Ramos (cell line): Measurements from ENCODE around the gene RAF1.
"Not testable (repeated sequence)": the region's sequence is repeated elsewhere in the genome, so short reads cannot be mapped to it uniquely, and the experiment has no call there.

Experiments used
- in situ Hi-C: fragments of 300-500 bp; cut with MboI; formaldehyde crosslinking; loops from one replicate; pipeline ENCODE4 v1.14.3; 2022; ENCODE audit warnings: low sequenced_read_pairs; ENCODE audit not compliant: unreplicated experiment

RAF1 gene

DNA sequence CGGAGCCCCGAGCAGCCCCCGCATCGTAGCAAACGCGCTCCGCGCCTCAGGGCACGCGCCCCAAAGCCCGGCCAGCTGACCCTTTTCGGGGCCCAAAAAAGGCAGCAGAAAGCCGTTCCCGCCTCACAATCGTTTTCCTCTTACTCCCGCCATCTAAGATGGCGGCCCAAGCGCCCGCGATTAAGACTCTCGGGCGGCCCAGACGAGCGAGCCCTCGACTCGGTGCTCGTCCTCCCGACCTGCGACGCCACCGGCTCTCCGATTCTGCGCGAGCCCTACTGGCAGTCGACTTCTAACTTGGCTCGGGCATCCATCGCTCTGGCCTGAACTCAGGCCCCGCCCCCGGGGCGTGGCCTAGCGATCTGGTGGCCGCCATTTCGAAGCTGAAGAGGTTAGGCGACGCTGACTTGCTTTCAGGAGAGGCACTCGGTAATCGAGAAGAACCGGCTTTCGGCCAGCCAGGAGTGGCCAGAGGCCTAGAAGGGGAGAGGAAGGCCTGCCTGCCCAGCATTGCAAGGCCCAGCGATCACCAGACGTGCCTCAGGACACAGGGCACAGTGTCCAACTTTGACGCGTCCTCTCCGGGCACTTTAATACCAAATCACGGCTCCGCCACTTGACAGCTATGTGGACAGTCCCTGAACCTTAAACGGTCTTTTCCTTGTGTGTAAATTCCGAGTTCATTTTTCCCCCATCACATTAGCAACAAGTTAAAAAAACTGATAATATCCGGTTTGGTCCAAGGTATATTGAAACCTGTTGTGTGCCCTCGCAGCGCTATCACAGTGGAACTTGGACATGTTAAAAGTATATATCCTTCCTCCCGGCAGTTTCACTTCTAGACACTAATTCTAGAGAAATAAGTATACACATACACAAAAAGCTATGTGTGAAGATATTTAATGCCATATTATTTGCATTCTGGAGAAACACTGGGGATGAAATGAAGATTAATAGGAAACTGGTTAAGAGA, at the start of gene RAF1:
TSS of gene RAF1 (minus strand) at position 182 of the 973 bp plus-strand sequence. CDS start 45,396 bp downstream, outside the sequence.
- in situ Hi-C loops, result no loop called here

DNA sequence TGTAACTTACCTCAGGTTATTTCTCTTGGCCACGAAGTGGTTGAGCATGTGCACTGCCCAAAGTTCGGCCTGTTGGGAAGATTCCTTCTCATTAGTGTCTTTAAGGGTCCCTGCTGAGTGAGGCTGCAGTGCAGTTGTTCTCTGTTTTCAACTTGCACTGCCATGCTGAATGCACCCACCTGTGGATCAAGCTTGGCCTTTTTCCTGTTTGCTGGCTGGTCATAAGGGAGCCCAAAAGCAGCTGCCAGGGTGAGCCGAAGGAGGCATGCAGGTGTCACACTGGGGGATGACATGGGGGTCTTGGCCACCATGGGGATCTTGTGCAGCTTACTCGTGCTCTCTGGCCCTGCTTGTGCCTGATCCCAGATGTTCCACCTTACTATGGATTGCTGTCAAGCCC, 46.1 kb upstream of the RAF1 start:
- in situ Hi-C loops, result no loop called here

DNA sequence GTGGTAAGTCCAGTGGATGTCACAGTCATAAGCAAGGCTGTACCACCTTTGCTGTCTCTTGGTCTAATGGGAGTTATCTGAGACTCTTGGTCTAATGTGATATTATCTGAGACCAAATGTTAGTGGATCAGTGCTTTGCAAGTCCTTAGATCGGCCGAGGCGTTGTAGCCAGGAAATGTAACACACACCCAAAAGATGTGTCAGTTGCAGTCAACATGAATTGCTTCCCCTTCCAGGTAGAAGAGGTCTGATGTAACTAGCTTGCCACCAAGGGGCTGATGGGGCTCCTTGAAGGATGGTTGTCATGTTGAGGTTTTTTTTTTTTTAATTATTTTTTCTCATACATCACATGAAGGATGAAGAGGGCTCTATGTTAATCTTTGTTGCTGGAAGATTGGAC, 45.4 kb upstream of the RAF1 start:
- in situ Hi-C loops, result no loop called here

DNA sequence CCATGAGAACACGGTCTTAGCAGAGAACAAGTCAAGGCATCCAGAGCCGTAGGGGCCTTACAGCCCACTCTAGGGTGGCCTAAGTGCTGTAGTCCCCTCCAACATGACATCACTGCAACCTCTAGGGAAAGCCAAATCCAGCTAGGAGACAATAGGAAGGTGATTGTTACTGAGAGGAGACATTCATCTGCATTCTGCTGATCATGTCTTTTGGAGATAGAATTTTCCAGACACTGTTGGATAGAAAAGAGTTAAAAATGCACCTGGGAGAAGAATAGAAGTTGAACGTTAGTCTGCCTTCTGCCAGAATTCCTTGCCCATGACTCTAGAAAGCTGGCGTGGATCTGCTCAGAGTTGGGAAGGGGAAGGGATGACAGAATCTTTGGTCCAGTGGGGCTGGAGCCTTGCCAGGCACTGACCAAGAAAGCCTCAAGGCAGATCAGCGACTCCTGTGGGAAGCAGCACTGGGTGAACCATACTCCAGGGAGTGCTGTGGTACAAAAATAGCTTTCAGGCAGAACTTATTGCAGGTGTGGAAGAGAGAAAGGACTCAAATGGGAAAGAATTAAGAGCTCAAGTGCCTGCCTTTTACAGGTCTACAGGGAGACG, 44.8 kb upstream of the RAF1 start:
- in situ Hi-C loops, result no loop called here

DNA sequence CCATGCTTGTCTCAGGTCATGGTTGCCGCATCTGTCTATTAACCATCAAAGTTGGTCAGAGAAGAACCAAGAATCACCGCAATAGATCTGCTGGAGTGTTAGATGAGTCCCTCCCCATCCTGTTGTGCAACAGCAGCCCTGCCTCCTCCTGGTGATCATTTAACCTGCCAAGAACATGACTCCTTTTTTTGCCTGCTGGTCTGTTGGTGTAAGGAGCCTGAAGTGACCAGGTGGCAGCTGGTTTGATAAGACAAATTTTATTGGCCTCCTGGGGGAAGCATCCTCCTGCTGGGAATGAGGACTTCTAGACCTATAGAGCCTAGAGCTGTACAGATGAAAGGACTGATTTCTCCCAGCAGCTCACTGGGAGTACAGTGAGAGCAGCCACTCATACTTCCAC, 43.5 kb upstream of the RAF1 start:
- in situ Hi-C loops, result no loop called here

DNA sequence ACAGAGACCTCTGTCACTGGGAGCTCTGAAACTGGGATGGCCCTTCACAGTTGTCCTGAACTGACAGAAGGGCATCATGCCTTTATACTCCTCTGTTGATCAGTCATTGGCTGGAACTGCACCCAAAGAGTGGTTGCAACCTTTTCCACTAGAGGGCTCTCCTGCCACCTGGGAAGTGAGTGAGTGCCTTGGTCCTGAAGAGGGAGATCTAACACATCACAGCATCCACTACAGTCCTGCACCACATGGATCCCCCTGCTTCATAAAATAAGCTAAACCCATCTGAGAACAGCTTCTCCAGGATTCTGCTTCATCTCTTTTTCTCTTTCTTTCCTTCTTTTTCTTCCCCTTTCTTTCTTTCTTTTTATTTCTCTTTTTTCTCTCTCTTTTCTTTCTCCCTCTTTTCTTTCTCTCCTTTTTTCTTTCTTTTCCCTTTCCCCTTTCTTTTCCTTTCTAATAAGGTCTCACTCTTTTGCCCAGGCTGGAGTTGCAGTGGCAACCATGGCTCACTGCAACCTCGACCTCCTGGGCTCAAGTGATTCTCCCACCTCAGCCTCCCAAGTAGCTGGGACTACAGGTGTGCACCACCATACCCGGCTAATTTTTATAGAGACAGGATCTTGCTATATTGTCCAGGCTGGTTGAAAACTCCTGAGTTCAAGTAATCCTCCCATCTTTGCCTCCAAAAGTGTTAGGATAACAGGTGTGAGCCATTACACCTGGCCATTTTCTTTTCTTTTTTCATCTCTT, 42.8 kb upstream of the RAF1 start:
- in situ Hi-C loops, result no loop called here

DNA sequence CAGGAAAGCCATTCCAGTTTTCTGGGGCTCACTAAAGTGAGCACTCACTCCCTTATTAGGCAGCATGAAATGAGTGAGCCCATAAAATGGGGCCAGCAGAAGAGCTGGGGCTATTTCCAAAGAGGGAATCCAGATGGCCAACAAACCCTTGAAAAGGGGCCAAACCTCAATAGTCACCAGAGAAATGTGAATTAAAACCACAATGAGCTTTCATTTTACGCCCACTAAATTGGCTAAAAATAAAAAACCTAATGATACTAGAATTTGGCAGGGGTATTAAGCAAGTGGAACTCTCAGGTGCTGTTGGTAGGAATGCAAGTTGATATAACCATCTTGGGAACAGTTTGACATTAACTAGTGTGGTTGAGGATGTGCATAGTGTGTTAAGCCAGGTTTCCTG, 42.1 kb upstream of the RAF1 start:
- in situ Hi-C loops, result no loop called here

DNA sequence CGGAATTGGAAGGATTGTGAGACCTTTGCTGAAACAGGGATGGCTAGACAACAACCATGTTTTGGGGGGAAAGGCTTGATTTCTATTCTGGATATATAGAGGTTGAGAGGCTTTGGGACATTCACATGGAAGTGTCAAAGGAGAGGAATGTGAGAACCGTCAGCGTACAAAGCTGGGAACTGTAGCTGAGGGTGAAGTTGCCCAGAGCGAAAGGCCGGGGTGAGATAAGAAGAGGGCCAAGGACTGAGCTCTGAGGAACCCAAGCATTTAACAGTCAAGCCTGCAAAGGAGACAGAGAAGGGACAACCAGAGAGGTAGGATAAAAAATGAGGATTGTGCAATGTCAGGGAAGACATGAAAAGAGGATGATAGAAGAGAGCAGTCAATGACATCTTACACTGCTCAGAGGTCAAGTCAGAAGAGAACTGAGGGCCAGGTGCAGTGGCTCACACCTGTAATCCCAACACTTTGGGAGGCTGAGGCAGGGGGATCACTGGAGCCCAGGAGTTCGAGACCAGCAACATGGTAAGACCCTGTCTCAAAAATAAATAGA, 41.5 kb upstream of the RAF1 start:
- in situ Hi-C loops, result no loop called here

DNA sequence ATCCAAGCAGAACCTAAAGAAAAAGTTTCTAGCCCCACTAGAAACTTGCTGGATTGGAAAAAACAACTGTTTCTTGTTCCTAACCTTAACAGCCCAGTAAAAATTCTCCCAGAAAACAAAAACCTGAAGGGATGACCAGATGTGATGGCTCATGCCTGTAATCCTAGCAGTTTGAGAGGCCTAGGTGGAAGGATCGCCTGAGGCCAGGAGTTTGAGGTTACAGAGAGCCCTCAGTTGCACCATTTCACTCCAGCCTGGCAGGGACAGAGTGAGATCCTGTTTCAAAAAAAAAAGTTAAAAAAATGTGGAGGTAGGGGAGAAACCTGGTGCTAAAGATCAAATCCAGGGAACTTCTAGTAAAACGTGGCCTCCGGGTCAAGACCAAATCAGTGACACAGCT, 38.6 kb upstream of the RAF1 start:
- in situ Hi-C loops, result no loop called here

DNA sequence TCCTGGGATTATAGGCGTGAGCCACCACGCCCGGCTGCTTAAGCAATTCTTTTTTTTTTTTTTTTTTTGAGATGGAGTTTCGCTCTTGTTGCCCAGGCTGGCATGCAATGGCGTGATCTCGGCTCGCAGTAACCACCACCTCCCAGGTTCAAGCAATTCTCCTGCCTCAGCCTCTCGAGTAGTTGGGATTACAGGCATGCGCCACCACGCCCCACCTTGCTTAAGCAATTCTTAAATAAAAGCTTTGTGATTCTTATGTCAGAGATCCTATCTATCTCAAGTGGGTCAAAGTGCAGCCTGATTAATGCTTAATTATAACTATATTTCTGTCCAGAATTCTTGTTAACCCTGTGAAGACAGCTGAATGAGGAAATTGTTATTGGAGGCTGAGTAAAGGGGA, 37.7 kb upstream of the RAF1 start:
- in situ Hi-C loops, result not testable (repeated sequence)

DNA sequence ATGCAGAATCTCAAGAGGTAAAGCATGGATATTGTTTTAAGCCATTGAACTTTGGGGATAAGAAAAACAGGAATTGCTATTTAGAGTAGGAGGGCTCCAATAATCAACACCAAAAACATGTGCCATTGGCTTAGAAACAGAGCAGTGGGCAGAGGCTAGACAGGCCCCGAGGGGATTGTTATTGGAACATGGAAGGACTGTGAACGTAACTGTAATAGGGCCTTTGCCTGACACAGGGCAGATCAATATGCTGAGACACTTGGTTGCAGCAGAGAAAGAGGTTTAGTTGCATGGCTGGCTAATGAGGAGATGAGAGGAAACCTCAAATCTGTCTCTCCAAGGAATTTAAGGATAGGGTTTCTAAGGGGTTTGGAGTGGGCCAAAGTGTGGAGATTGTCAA, 36.9 kb upstream of the RAF1 start:
- in situ Hi-C loops, result no loop called here

DNA sequence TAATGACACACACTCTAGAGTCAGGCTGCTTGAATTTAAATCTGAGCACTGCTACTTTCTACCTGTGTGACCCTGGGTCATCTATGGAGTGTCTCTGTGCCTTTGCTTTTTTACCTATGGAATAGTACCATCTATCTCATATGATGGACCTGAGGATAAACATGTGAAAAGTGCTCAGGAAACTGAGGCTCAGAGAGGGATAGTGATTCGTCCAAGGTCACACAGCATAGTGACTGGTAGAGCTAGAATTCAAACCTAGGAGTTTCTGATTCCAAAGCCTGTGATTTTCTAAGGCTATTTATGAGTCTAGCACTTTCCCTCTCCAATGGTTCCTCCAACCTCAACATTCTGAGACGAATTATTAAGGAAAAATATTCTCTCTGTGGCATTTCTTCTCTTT, 32.0 kb upstream of the RAF1 start:
- in situ Hi-C loops, result no loop called here

DNA sequence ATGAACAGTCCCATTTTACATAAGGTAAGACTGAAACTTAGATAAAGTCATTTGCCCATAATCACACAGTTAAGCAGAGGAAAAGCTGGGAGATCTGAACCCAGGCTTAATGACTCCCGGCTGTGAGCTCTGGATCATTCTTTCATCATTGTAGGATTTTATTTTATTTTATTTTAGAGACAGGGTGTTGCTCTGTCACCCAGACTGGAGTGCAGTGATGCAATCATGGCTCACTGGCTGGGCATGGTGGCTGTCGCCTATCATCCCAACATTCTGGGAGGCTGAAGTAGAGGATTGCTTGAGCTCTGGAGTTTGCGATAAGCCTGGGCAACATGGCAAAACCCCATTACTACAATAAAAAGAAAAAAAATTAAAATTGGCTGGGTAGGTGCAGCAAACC, 31.2 kb upstream of the RAF1 start:
- in situ Hi-C loops, result no loop called here

DNA sequence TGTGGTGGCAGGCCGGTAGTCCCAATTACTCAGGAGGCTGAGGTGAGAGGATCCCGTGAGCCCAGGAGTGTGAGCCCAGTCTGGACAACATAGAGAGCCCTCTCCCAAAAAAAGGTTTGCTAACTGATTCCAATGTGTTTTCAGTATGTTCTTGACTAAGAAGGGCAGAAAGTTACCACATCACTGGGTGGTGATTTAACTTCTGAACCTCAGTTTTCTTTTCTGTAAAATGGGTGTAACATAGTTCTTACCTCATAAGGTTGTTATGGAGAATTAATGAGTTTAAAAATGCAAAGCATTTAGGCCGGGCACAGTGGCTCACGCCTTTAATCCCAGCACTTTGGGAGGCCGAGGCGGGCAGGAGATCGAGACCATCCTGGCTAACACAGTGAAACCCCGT, 28.5 kb upstream of the RAF1 start:
- in situ Hi-C loops, result no loop called here

DNA sequence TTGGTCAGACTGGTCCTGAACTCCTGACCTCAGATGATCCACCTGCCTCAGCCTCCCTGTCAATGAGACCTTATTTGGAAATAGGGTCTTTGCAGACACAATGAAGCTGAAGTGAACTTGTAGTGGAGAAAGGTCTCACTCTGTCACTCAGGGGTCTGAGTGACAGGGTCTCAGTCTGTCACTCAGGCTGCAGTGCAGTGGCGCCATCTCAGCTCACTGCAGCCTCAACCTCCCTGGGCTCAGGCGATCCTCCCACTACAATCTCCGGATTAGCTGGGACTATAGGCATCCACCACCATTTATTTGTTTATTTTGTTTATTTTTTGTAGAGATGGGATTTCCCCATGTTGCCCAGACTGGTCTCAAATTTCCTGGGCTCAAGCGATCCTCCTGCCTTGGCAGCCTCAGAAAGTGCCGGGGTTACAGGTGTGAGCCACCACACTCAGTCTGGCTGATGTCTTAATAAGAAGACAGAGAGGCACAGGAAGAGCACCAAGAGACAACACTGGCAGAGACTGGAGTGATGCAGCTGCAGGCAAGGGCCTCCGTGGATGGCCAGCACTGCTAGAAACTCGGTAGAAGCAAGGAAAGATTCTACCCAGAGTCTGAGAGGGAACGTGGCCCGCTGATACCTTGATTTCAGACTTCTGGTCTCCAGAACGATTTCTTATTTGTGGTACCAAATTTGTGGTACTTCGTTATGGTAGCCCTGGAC, 26.2 kb upstream of the RAF1 start:
- in situ Hi-C loops, result no loop called here

DNA sequence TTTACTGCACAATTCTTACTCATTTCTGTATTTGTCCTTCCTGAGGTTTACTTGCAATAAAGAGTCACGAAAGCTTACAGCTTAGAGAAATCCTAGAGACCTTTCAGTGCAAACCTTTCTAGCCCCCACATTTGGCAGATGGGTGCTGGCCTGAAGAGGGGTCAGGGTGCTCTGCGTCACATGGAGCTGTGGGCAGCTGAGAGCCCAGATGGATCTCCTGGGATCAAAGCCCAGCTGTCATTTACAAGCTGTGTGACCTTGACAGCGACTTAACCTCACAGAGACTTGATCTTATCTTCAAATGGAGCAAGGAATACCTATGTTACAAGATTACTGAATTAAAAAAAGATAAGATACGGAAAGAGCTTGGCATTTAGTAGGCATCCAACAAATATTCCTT, 24.0 kb upstream of the RAF1 start:
- in situ Hi-C loops, result no loop called here

DNA sequence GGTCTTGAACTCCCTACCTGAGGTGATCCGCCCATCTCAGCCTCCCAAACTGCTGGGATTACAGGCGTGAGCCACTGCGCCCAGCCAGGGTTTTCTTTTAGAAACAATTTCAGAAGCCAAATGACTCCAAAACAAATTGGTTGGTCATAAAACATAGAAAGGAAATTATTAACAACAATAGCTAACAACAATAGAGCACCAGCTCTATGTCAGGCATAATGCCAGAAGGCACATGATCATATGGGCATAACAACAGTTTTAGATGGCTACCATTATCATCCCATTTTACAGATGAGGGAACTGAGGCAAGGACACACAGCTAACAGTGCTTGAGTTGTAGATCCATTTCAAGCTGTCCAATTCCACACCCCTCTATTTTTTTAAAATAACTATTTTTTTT, 22.2 kb upstream of the RAF1 start:
- in situ Hi-C loops, result no loop called here

DNA sequence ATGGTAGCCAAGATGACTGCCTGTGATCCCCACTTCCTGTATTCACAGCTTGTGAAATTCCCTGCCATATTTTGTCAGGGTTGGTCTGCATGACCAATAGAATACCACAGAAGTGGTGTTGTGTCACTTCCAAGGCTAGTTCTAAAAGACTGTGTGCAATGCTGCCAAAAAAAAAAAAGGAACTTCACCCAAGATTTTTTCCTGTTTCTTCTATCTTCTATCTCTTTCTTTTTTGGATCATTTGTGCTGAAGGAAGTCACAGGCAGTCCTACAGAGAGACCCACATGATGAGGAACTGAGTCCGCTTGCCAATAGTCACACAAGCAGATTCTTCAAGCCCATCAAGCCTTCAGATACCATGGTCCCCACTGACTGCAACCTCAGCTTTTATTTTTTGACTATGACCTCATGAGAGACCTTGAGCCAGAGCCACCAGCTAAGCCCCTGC, 18.1 kb upstream of the RAF1 start:
- in situ Hi-C loops, result no loop called here

DNA sequence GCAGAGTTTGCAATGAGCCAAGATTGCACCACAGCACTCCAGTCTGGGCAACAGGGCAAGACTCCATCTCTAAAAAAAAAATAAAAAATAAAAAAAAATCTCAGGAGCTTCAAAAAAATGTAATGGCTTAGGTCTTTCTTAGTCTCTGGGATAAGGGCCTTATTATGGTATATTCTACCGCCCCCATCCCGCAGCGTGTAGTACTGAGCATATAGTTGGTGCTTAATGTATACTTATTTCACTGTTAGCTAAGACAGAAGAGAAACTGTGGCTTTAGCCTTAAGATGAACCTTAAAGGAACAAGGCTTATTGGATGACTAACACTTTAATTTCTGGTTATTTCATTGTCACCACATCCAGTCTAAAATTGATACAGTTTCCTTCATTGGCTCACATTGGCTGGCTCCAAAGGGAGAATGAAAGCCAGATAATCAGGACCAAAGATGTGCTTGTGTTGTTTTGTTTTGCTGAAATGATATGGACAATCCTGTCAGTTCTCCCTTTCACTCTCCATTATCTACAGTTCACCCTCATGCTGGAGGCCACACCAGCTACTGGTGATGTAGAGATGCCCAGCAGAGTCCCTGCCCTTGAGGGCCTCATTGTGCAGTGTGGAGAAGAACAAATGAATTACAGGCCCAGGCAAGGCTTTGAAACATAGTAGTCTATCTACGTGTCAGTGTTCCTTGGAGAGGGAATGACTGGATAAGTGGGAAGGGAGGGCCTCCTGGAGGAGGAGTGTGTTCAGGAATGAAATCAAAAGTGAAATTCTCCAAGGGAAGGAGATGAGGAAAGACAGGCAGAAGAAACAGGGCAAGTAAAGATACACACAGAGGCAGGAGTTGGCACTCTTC, 17.4 kb upstream of the RAF1 start:
- in situ Hi-C loops, result no loop called here
